ENCODE results near the gene LIMK1. TPM values are rescaled to one million over a fixed set of nuclear protein-coding genes. Genes with fewer than 3 reads are reported as not detected.

Gene LIMK1
- total RNA-seq, 1 experiment from 2014 or later, result 63.8 TPM

DNA sequence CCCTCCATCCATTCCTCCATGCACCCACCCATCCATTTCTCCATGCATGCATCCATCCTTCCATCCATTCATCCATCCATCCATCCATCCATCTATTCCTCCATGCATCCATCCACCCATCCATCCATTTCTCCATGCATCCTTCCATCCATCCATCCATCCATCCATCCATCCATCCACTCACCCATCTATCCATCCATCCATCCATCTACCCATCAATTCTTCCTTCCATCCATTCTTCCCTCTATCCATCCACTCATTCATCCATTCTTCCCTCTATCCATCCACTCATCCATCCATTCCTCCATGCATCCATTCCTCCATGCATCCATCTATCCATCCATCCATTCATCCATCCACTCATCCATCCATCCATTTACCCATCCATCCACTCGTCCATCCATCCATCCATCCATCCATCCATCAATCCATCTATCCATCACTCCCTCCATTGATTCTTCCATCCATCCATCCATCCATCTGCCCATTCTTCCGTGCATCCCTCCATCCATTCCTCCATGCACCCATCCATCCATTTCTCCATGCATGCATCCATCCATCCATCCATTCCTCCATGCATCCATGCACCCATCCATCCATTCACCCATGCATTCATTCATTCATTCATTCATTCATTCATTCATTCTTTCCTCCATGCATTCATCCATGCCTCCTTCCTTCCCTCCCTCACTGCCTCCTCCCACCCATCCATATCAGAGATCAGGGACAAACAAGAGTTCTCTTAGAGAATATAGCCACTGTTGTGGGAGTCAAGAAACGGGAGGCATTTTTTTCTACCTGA is 33.4 kb upstream of the LIMK1 start:
- H3K9me3 Mint-ChIP-seq, result no peaks in the 10 kb centered on the region
- H4K20me1 ChIP-seq (ENCODE audit: control insufficient read depth, insufficient read depth, insufficient read length), result no peaks in the 10 kb centered on the region
- no peaks in the 10 kb centered on the region for H3K79me1 ChIP-seq (ENCODE audit: insufficient read depth, low read depth, low read length, poor library complexity, severe bottlenecking)
- H3K4me1 Mint-ChIP-seq, result peaks cover 12 to 15% of the 10 kb centered on the region in 2 experiments
- H3K4ac ChIP-seq (ENCODE audit: low read depth, low read length), result no peak overlapping the region
- peaks cover 2% of the 10 kb centered on the region for H3K27me3 Mint-ChIP-seq (ENCODE audit: low read depth)
- H2BK12ac ChIP-seq (ENCODE audit: insufficient read length, low read depth, low read length), result no peak overlapping the region
- no peak overlapping the region for H3K27ac ChIP-seq (ENCODE audit: insufficient read length, low read depth, low read length)
- H2BK120ac ChIP-seq (ENCODE audit: low read depth, low read length, poor library complexity, severe bottlenecking), result no peak overlapping the region
- no peak for DNase-seq
- H2AK5ac ChIP-seq (ENCODE audit: insufficient read length, low read length), result no peak overlapping the region
- no peak overlapping the region for H3K27ac Mint-ChIP-seq
- no peaks in the 10 kb centered on the region for H3K79me2 ChIP-seq (ENCODE audit: insufficient read depth, low read length)
- H3K14ac ChIP-seq (ENCODE audit: insufficient read depth, low read length), result no peak overlapping the region
- no peak overlapping the region for H3K4me2 ChIP-seq (ENCODE audit: insufficient read depth, insufficient read length, low read length)
- no peak overlapping the region for H4K8ac ChIP-seq (replicated peaks; ENCODE audit: insufficient read length, low read depth, low read length)
- H3K23me2 ChIP-seq (ENCODE audit: insufficient read length, low read depth, low read length, poor library complexity, severe bottlenecking), result no peaks in the 10 kb centered on the region
- WGBS (ENCODE audit: extremely low coverage, insufficient read length, low lambda C conversion rate), result 100% methylated on average over 1 of the region's 3 CpGs
- TF ChIP-seq, protein P1, sequence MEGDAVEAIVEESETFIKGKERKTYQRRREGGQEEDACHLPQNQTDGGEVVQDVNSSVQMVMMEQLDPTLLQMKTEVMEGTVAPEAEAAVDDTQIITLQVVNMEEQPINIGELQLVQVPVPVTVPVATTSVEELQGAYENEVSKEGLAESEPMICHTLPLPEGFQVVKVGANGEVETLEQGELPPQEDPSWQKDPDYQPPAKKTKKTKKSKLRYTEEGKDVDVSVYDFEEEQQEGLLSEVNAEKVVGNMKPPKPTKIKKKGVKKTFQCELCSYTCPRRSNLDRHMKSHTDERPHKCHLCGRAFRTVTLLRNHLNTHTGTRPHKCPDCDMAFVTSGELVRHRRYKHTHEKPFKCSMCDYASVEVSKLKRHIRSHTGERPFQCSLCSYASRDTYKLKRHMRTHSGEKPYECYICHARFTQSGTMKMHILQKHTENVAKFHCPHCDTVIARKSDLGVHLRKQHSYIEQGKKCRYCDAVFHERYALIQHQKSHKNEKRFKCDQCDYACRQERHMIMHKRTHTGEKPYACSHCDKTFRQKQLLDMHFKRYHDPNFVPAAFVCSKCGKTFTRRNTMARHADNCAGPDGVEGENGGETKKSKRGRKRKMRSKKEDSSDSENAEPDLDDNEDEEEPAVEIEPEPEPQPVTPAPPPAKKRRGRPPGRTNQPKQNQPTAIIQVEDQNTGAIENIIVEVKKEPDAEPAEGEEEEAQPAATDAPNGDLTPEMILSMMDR (conservative IDR thresholded peaks at IDR 0.05), result no peak
- H4K5ac ChIP-seq (ENCODE audit: insufficient read length, low read depth, low read length), result no peak overlapping the region
- no peaks in the 10 kb centered on the region for H3K36me3 Mint-ChIP-seq (ENCODE audit: insufficient read depth in 1 of 3, low read depth in 3 of 3)
- no peaks in the 10 kb centered on the region for H3K27me3 ChIP-seq (ENCODE audit: insufficient read depth, low read length)
- no peak overlapping the region for H3K18ac ChIP-seq (ENCODE audit: insufficient read length, low read depth, low read length)
- no peak overlapping the region for H2AFZ ChIP-seq (ENCODE audit: low read length)
- no peak overlapping the region for H2BK20ac ChIP-seq (ENCODE audit: low read depth, low read length, poor library complexity, severe bottlenecking)
- H3T11ph ChIP-seq (ENCODE audit: low read length), result no peak overlapping the region
- no peaks in the 10 kb centered on the region for H3K9me3 ChIP-seq (ENCODE audit: control insufficient read depth, low read depth, low read length)
- peaks cover 2% of the 10 kb centered on the region; the same call in 1 of the 2 replicates for H3K4me1 ChIP-seq (ENCODE audit: insufficient read depth, low read length)
- H3K4me3 Mint-ChIP-seq, result no peak overlapping the region
- no peak overlapping the region for H3K23ac ChIP-seq (ENCODE audit: insufficient read length, low read depth, low read length)
- no peak overlapping the region for H4K91ac ChIP-seq (ENCODE audit: insufficient read length, low read depth, low read length)
- no peak overlapping the region for H2BK15ac ChIP-seq (ENCODE audit: low read depth, low read length)
- no peak overlapping the region for H3K9ac ChIP-seq (ENCODE audit: extremely low read depth, insufficient read length, low read length)
- H3K56ac ChIP-seq (ENCODE audit: insufficient read length, low read depth, low read length), result no peak overlapping the region
- no peak overlapping the region for H2BK5ac ChIP-seq (ENCODE audit: insufficient read length, low read length)
